HUES48 (cell line): ENCODE measurements around the gene ENO3.

Experiments used
- H3K27ac ChIP-seq: one replicate; pipeline ENCODE4 v1.7.0; 2013; ENCODE audit warnings: low read depth, low read length, inconsistent platforms
- H3K27me3 ChIP-seq: 2 replicates; pipeline ENCODE4 v1.6.1; 2013; ENCODE audit warnings: mild to moderate bottlenecking, low read length; ENCODE audit not compliant: control insufficient read depth, insufficient read depth
- H3K36me3 ChIP-seq: 2 replicates; pipeline ENCODE4 v1.6.1; 2013; ENCODE audit warnings: low read length; ENCODE audit not compliant: control insufficient read depth, insufficient read depth
- H3K4me1 ChIP-seq: 2 replicates; pipeline ENCODE4 v1.6.1; 2013; ENCODE audit warnings: mild to moderate bottlenecking, low read length; ENCODE audit not compliant: control insufficient read depth, insufficient read depth
- H3K4me3 ChIP-seq: 2 replicates; pipeline ENCODE4 v1.5.1; 2013; ENCODE audit warnings: mild to moderate bottlenecking, low read depth, low read length
- H3K9ac ChIP-seq: 2 replicates; pipeline ENCODE4 v1.6.1; 2013; ENCODE audit warnings: mild to moderate bottlenecking, low read depth, low read length, moderate library complexity
- H3K9me3 ChIP-seq: 2 replicates; pipeline ENCODE4 v1.6.1; 2013; ENCODE audit warnings: low read length; ENCODE audit not compliant: control insufficient read depth, insufficient read depth

Gene ENO3

GRCh38 chr17:4945176-4945943, 5.6 kb upstream of the ENO3 start:
- H3K4me1 ChIP-seq = peaks cover 13% of the 10 kb centered on the region; the same call in 1 of the 2 replicates
- H3K4me3 ChIP-seq = peak overlapping the region; percentile 25; the same call in 1 of the 2 replicates
- no peak overlapping the region; the same call in 1 of the 2 replicates for H3K9ac ChIP-seq
- H3K9me3 ChIP-seq = no peaks in the 10 kb centered on the region
- H3K36me3 ChIP-seq = peaks cover 51% of the 10 kb centered on the region
- no peaks in the 10 kb centered on the region for H3K27me3 ChIP-seq
- H3K27ac ChIP-seq = peak overlapping the region; percentile 76

DNA sequence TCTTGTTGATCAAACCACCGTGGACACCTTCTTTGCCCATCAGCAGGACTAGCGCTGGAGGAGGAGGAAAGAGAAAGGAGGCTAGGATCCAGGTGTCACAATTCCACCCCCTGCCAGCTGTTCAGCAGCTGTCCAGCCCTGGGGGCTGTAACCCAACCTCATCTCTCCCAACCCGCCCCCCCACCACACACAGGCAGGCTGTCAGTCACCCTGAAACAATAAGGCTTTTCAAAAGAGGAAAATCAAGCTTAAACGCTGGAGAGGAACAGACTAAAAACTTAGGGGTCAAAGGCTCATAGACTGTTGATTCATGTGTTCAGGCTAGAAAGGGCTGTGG, 5.0 kb upstream of the ENO3 start:
- peaks cover 16% of the 10 kb centered on the region for H3K4me1 ChIP-seq
- H3K27me3 ChIP-seq = no peaks in the 10 kb centered on the region
- peak overlapping the region; percentile 98; the same call in 1 of the 2 replicates for H3K4me3 ChIP-seq
- no peaks in the 10 kb centered on the region for H3K9me3 ChIP-seq
- peaks cover 51% of the 10 kb centered on the region for H3K36me3 ChIP-seq
- no peak overlapping the region for H3K9ac ChIP-seq
- H3K27ac ChIP-seq = peak overlapping the region; percentile 76

- Histone ChIP-seq H3K27ac (peak overlapping the region; percentile 100), H3K4me1 (peaks cover 18% of the 10 kb centered on the region), H3K9ac (peak overlapping the region; percentile 80), H3K36me3 (peaks cover 51% of the 10 kb centered on the region), H3K4me3 (peak overlapping the region; percentile 98), H3K27me3 (no peaks in the 10 kb centered on the region), H3K9me3 (no peaks in the 10 kb centered on the region)
Measured at GRCh38 chr17:4946312-4946976, 4.5 kb upstream of the ENO3 start.

DNA sequence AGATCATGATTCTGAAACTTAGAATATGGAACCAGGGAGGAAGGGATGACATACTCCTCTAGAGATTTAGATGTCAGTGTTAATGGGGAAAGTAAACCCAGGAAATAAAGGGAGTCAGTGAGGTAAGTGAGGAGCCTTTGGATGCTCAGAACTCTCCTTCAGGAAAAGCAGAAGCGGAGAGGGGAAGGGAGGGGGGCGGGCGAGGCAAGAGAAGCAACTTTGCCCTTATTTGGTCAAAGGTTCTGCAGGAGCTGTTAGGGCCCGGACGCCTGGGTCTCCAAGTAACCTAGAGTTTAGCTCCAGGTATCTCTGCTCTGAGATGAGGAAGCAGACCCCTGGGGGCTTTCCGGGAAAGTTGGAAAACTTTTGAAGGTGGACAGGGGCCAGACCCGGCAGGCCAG, 3.9 kb upstream of the ENO3 start:
- peaks cover 49% of the 10 kb centered on the region for H3K36me3 ChIP-seq
- H3K4me3 ChIP-seq = peak overlapping the region; percentile 98

DNA sequence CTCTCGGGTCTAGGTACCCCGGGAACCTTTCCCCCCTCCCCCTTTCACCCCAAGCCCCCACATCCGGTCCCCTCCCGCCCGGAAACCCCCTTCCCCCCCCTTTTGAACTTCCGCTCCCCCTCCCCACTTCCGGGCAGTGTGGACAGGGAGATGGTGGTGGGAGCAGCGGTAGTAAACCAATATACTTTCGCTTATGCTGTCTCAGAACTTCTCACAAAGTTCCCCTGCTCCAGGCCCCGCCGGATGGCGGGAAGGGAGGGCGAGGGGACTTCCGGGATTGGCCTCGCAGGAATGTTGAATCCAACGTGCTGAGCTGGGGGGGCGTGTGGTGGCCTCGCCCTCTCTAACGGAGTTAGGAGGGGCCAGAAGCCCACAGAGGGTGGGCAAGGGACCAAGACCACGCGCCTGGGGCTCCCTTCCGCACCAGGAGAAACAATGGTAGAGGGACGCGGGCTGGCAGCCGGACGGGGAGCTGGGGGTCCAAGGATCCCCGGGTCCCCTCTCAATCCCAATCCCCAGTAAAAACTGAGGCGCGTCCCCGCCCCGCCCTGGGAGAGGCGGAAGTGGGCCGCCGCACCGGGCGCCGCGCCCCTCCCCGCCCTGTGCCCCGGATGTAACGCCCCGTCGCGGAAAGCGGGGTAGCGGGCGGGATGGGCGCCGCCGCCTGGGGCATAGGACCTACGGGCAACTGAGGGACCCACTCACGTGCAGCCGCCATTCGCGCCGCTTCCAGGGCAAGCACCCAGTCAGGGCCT, 3.3 kb upstream of the ENO3 start:
- no peaks in the 10 kb centered on the region for H3K9me3 ChIP-seq
- H3K4me3 ChIP-seq = peak overlapping the region; percentile 98
- H3K4me1 ChIP-seq = peaks cover 22% of the 10 kb centered on the region
- H3K9ac ChIP-seq = peak overlapping the region; percentile 97
- peaks cover 44% of the 10 kb centered on the region for H3K36me3 ChIP-seq
- peak overlapping the region; percentile 100 for H3K27ac ChIP-seq
- H3K27me3 ChIP-seq = no peaks in the 10 kb centered on the region

More for the DNA sequence above, 3.9 kb upstream of the ENO3 start:
- Histone ChIP-seq H3K27me3 (no peaks in the 10 kb centered on the region), H3K27ac (peak overlapping the region; percentile 100), H3K4me1 (peaks cover 22% of the 10 kb centered on the region), H3K9me3 (no peaks in the 10 kb centered on the region), H3K9ac (peak overlapping the region; percentile 80)

GRCh38 chr17:4948166-4948930, 2.6 kb upstream of the ENO3 start, which contains the start of gene PFN1:
TSS of gene PFN1 (minus strand) at chr17:4948530. CDS start at chr17:4948394, 136 bp downstream.
- Histone ChIP-seq H3K36me3 (peaks cover 36% of the 10 kb centered on the region), H3K27me3 (no peaks in the 10 kb centered on the region), H3K4me1 (peaks cover 22% of the 10 kb centered on the region), H3K4me3 (peak within 1 kb of the TSS; percentile 98), H3K9me3 (no peaks in the 10 kb centered on the region), H3K27ac (peak within 1 kb of the TSS; percentile 100), H3K9ac (peak within 1 kb of the TSS; percentile 97)

DNA sequence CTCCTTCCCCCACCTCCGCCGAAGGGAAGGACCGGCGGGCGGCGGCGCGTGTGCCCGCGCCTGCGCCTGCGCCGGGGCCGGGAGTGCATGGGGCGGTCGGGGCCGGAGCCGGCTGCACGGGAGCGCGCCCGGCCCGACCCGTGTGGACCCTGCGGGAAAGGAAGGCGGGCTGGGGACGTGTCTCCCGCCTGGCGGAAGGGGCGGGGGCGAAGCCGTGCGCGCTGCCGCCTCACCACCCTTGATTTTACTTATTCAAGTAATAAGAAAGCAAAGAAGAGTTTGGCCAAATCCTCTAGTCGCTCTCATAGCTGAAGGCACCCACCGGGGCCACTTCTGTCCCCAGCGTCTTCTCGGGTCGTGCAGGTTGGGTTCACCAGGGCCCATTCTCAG, 2.0 kb upstream of the ENO3 start:
- peak overlapping the region; percentile 89 for H3K9ac ChIP-seq
- no peaks in the 10 kb centered on the region for H3K9me3 ChIP-seq
- peak overlapping the region; percentile 100 for H3K27ac ChIP-seq
- no peaks in the 10 kb centered on the region for H3K27me3 ChIP-seq
- H3K4me3 ChIP-seq = peak overlapping the region; percentile 98
- H3K36me3 ChIP-seq = peaks cover 30% of the 10 kb centered on the region
- H3K4me1 ChIP-seq = peaks cover 22% of the 10 kb centered on the region

GRCh38 chr17:4949321-4950074, 1.4 kb upstream of the ENO3 start:
- H3K4me3 ChIP-seq = peak overlapping the region; percentile 98
- no peaks in the 10 kb centered on the region for H3K27me3 ChIP-seq
- H3K4me1 ChIP-seq = peaks cover 22% of the 10 kb centered on the region
- peak overlapping the region; percentile 89 for H3K9ac ChIP-seq
- peaks cover 25% of the 10 kb centered on the region for H3K36me3 ChIP-seq
- no peaks in the 10 kb centered on the region for H3K9me3 ChIP-seq
- peak overlapping the region; percentile 100 for H3K27ac ChIP-seq

DNA sequence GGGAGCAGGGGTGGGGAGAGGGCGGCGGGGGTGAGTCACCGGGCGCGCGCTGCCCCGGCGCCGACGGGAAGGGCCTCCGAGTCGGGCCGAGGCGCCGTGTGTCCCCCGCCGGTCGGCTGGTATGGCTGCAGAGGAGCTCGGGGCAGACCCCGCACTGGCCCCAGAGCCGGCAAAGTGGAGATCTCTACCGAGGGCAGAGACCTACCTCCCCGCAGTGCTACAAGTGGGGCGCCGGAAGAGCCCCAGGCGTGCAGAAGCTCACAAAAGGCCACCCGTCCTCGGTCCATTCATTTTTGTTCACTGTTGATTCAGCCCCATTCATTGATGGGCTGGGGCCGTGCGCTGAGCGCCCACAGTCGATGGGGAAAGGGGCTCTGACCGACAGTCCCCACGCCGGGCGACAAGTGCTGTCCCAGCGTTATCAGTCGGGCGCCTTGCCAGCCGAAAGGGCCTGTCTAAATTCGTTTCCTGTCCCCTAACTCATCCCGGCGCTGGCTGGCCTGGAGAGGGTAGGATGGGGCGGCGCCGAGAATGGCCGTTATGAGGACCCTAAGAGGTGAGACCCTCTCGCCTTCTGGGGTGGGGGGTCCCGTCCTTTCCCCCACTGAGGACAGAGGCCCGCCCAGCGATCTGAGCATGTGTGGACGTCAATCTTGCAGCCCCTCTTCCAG, 709 bp upstream of the ENO3 start:
- peaks cover 18% of the 10 kb centered on the region for H3K36me3 ChIP-seq
- H3K4me1 ChIP-seq = peaks cover 22% of the 10 kb centered on the region
- H3K27ac ChIP-seq = peak overlapping the region; percentile 100
- peak overlapping the region; percentile 67 for H3K4me3 ChIP-seq
- no peaks in the 10 kb centered on the region for H3K27me3 ChIP-seq
- peak overlapping the region; percentile 56 for H3K9ac ChIP-seq
- no peaks in the 10 kb centered on the region for H3K9me3 ChIP-seq
